Mesendoderm (in vitro differentiated cells): ENCODE measurements around the gene MKRN1.
"Not testable (repeated sequence)": the region's sequence is repeated elsewhere in the genome, so short reads cannot be mapped to it uniquely, and the experiment has no call there.

Experiments
- DNase-seq: peaks from one replicate; pipeline ENCODE4 v3.0.0; 2013
- H2AK5ac ChIP-seq: 2 replicates; pipeline ENCODE4 v1.6.1; 2013; ENCODE audit warnings: low read length, inconsistent platforms
- H2BK120ac ChIP-seq: 2 replicates; pipeline ENCODE4 v1.6.1; 2013; ENCODE audit warnings: low read depth, mild to moderate bottlenecking, low read length, moderate library complexity, mixed read lengths
- H2BK15ac ChIP-seq: replicated peaks from 2 replicates; pipeline ENCODE4 v1.6.1; 2013; ENCODE audit warnings: low read depth, mild to moderate bottlenecking, moderate library complexity
- H2BK5ac ChIP-seq: 2 replicates; pipeline ENCODE4 v1.6.1; 2013; ENCODE audit warnings: low read length, inconsistent platforms
- H3K18ac ChIP-seq: 2 replicates; pipeline ENCODE4 v1.6.1; 2013; ENCODE audit warnings: mild to moderate bottlenecking, low read length, mixed read lengths
- H3K23ac ChIP-seq: one replicate; pipeline ENCODE4 v1.6.1; 2013; ENCODE audit warnings: low read length
- H3K27ac ChIP-seq: 2 replicates; pipeline ENCODE4 v1.5.1; 2013; ENCODE audit warnings: low read depth, mild to moderate bottlenecking, inconsistent platforms, low read length, moderate library complexity
- H3K27me3 ChIP-seq: 2 replicates; pipeline ENCODE4 v1.6.1; 2013; ENCODE audit warnings: low read length, control low read depth, mild to moderate bottlenecking, inconsistent platforms; ENCODE audit not compliant: insufficient read depth, poor library complexity
- H3K36me3 ChIP-seq: 2 replicates; pipeline ENCODE4 v1.6.1; 2013; ENCODE audit warnings: low read length, inconsistent platforms; ENCODE audit not compliant: control insufficient read depth, insufficient read depth
- H3K4ac ChIP-seq: one replicate; pipeline ENCODE4 v1.6.1; 2013; ENCODE audit warnings: low read depth, mild to moderate bottlenecking, low read length, moderate library complexity
- H3K4me1 ChIP-seq: 2 replicates; pipeline ENCODE4 v1.6.1; 2013; ENCODE audit warnings: low read depth, low read length, inconsistent platforms; ENCODE audit not compliant: control insufficient read depth
- H3K4me2 ChIP-seq: 2 replicates; pipeline ENCODE4 v1.6.1; 2013; ENCODE audit warnings: low read length
- H3K4me3 ChIP-seq: 2 replicates; pipeline ENCODE4 v1.5.1; 2013; ENCODE audit warnings: mild to moderate bottlenecking, low read length
- H3K56ac ChIP-seq: one replicate; pipeline ENCODE4 v1.6.1; 2013; ENCODE audit warnings: low read length
- H3K79me1 ChIP-seq: 2 replicates; pipeline ENCODE4 v1.6.1; 2013; ENCODE audit warnings: low read length, inconsistent platforms
- H3K79me2 ChIP-seq: 2 replicates; pipeline ENCODE4 v1.6.1; 2013; ENCODE audit warnings: mild to moderate bottlenecking, low read length; ENCODE audit not compliant: control insufficient read depth, insufficient read depth
- H3K9ac ChIP-seq: 2 replicates; pipeline ENCODE4 v1.6.1; 2013; ENCODE audit warnings: low read length, inconsistent platforms
- H4K5ac ChIP-seq: one replicate; pipeline ENCODE4 v1.6.1; 2013; ENCODE audit warnings: low read length
- H4K8ac ChIP-seq: one replicate; pipeline ENCODE4 v1.6.1; 2013; ENCODE audit warnings: low read depth, mild to moderate bottlenecking, control low read depth, low read length, moderate library complexity
- WGBS: extraction: QIAGEN DNeasy Blood & Tissue Kit; methylation state at CpG from one replicate; pipeline ENCODE4 v1.1.7; 2013; ENCODE audit warnings: low lambda C conversion rate, missing lambda C conversion rate; ENCODE audit not compliant: insufficient coverage; ENCODE audit errors: extremely low coverage; 5-methylcytosine and 5-hydroxymethylcytosine counted together

MKRN1 gene

GRCh38 chr7:140453785-140454656 lies 25.3 kb downstream of the MKRN1 start:
- not testable (repeated sequence) for H3K4me3 ChIP-seq, H2BK120ac ChIP-seq, H4K5ac ChIP-seq, H3K4me1 ChIP-seq, H3K79me2 ChIP-seq, H3K23ac ChIP-seq, H3K18ac ChIP-seq, H3K9ac ChIP-seq, H3K27ac ChIP-seq, H3K56ac ChIP-seq, H4K8ac ChIP-seq, H3K4ac ChIP-seq, H2AK5ac ChIP-seq, H3K4me2 ChIP-seq, H2BK15ac ChIP-seq, H3K79me1 ChIP-seq, H2BK5ac ChIP-seq, DNase-seq, H3K27me3 ChIP-seq
- WGBS, result no CpG with 5 or more reads among the region's 9 CpGs
- H3K36me3 ChIP-seq, result peaks cover 17% of the 10 kb centered on the region

DNA sequence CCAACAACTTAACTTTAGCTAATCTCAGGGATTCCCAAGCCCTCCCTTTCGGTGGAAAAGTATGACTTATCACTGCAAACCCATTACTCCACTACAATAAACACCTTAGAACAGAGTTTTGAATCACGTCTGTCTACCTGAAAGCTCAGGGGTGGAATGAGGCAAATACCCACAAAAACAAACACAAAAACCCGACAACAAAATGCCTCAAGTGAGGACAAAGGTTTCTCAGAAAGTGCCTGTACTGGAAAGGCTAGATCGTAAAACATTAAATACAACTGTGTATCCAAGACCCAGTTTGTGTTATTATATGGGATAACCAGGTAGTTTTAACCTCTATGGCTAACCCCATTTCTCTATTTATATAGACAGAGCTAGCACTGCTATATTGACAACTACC lies 26.0 kb downstream of the MKRN1 start:
- no peak overlapping the region for H2BK120ac ChIP-seq
- H3K79me1 ChIP-seq, result peaks cover 7% of the 10 kb centered on the region
- H2BK15ac ChIP-seq, result no peak overlapping the region
- no peak overlapping the region for H4K5ac ChIP-seq
- no peaks in the 10 kb centered on the region for H3K27me3 ChIP-seq
- H2AK5ac ChIP-seq, result no peak overlapping the region
- H3K4me1 ChIP-seq, result peaks cover 2% of the 10 kb centered on the region
- H3K9ac ChIP-seq, result no peak overlapping the region
- no CpG with 5 or more reads among the region's 4 CpGs for WGBS
- no peak overlapping the region for H3K4me2 ChIP-seq
- no peak overlapping the region for H3K4me3 ChIP-seq
- H2BK5ac ChIP-seq, result no peak overlapping the region
- H3K18ac ChIP-seq, result no peak overlapping the region
- H3K79me2 ChIP-seq, result peaks cover 4% of the 10 kb centered on the region
- no peak overlapping the region for H3K56ac ChIP-seq
- no peak overlapping the region for H4K8ac ChIP-seq
- H3K27ac ChIP-seq, result no peak overlapping the region
- no peak overlapping the region for H3K4ac ChIP-seq
- DNase-seq, result no peak
- peaks cover 13% of the 10 kb centered on the region for H3K36me3 ChIP-seq
- no peak overlapping the region for H3K23ac ChIP-seq

DNA sequence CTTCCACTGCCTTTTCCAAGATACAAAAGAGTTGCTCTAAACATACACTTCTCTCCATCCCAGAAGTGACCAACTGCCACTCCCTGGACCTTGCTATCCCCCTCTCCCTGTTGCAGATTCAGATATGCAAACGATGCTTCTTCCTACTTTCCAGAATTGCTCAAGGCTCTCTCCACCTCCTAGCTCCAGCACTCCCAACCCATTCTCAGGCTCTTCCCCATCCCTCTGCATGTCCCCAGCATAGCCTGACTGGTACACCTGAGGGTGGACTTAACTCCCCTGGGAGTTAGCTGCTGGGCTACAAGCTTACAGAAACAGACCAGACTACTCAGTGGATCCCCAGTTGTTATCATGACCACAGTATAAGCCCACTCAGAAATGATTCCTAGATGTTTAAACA lies 27.6 kb downstream of the MKRN1 start:
- H4K5ac ChIP-seq, result no peak overlapping the region
- H3K9ac ChIP-seq, result no peak overlapping the region
- H2BK120ac ChIP-seq, result no peak overlapping the region
- H3K18ac ChIP-seq, result no peak overlapping the region
- peaks cover 2% of the 10 kb centered on the region for H3K79me2 ChIP-seq
- no peak overlapping the region for H4K8ac ChIP-seq
- H3K4ac ChIP-seq, result no peak overlapping the region
- no peak overlapping the region for H3K4me2 ChIP-seq
- H3K4me3 ChIP-seq, result no peak overlapping the region
- H3K27me3 ChIP-seq, result no peaks in the 10 kb centered on the region
- no peak overlapping the region for H3K56ac ChIP-seq
- no peak overlapping the region for H2BK15ac ChIP-seq
- no peak overlapping the region for H3K27ac ChIP-seq
- peaks cover 2% of the 10 kb centered on the region for H3K4me1 ChIP-seq
- no CpG with 5 or more reads among the region's 1 CpG for WGBS
- H2AK5ac ChIP-seq, result no peak overlapping the region
- no peak overlapping the region for H2BK5ac ChIP-seq
- peaks cover 11% of the 10 kb centered on the region for H3K36me3 ChIP-seq
- H3K79me1 ChIP-seq, result peaks cover 5% of the 10 kb centered on the region
- DNase-seq, result peak; percentile 29
- no peak overlapping the region for H3K23ac ChIP-seq

GRCh38 chr7:140448781-140449480 lies 30.4 kb downstream of the MKRN1 start:
- H4K8ac ChIP-seq, result no peak overlapping the region
- no peak overlapping the region for H2BK120ac ChIP-seq
- no peak overlapping the region for H4K5ac ChIP-seq
- no peaks in the 10 kb centered on the region for H3K79me2 ChIP-seq
- H2AK5ac ChIP-seq, result no peak overlapping the region
- H3K4ac ChIP-seq, result no peak overlapping the region
- no peak overlapping the region for H3K9ac ChIP-seq
- H3K4me2 ChIP-seq, result no peak overlapping the region
- no peak overlapping the region for H3K4me3 ChIP-seq
- no peaks in the 10 kb centered on the region for H3K79me1 ChIP-seq
- H2BK5ac ChIP-seq, result no peak overlapping the region
- no peaks in the 10 kb centered on the region for H3K36me3 ChIP-seq
- no CpG with 5 or more reads among the region's 4 CpGs for WGBS
- H3K27ac ChIP-seq, result no peak overlapping the region
- H3K23ac ChIP-seq, result no peak overlapping the region
- peaks cover 2% of the 10 kb centered on the region for H3K4me1 ChIP-seq
- no peak overlapping the region for H2BK15ac ChIP-seq
- DNase-seq, result peak; percentile 42
- H3K18ac ChIP-seq, result no peak overlapping the region
- no peaks in the 10 kb centered on the region for H3K27me3 ChIP-seq
- H3K56ac ChIP-seq, result no peak overlapping the region

DNA sequence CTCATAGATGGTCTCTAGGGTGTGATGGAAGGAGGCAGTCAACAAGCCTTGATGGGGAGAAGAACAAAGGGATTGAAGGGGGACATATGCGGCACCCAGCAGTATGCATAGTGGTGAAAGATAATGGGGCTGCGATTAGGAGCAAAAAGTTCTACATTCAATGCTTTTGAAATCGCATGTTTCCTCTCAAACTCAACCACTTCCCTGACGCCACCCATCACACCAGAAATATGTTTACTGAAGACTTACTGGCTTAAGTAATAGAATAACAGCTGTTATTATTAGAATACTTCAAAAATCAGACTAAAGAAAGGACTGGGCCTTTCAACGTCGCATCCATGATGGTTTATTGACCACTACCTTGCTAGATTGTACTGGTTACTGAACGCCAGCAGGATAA lies 31.5 kb downstream of the MKRN1 start:
- peak; percentile 23 for DNase-seq
- Histone ChIP-seq H3K56ac (no peak overlapping the region), H3K27ac (no peak overlapping the region), H3K4me1 (peaks cover 2% of the 10 kb centered on the region), H3K4me3 (no peak overlapping the region), H3K9ac (no peak overlapping the region), H3K4me2 (no peak overlapping the region), H2AK5ac (no peak overlapping the region), H4K8ac (no peak overlapping the region), H3K4ac (no peak overlapping the region), H4K5ac (no peak overlapping the region), H3K36me3 (no peaks in the 10 kb centered on the region), H3K79me2 (no peaks in the 10 kb centered on the region), H2BK5ac (no peak overlapping the region), H2BK120ac (no peak overlapping the region), H2BK15ac (no peak overlapping the region), H3K79me1 (no peaks in the 10 kb centered on the region), H3K23ac (no peak overlapping the region), H3K27me3 (no peaks in the 10 kb centered on the region), H3K18ac (no peak overlapping the region)
- no CpG with 5 or more reads among the region's 7 CpGs for WGBS
